ENCODE data around the gene RYK.

DNA sequence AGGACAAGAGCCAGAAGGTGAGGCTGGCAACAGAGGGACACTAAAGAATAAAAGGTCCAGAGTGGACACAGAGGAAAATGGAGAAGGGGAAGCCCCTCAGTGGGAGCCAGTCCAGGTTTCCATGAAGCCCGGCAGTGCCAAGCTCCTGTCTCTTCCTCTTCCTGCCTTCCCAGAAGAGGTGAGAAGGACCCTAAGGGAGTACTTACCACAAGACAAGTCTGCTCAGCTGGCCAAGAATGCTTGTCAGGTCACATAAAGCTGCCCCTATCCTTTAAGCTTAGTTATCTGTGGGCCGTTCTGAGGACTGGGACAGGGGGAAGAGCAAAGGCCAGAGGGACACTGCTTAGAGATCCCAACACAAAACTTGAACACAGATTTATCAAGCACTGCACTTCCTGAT lies 100.2 kb downstream of the RYK start:
- TF ChIP-seq POLR2A (IDR thresholded peaks at IDR 0.05; ENCODE audit: low read length) (no peak), GATA1 (IDR thresholded peaks at IDR 0.05; ENCODE audit: low read depth, low read length) (no peak)

Data from erythroblast (primary cell).